Subcutaneous abdominal adipose tissue (tissue), 5 donors: ENCODE data around the gene LRP1B.
"Not testable (repeated sequence)": the region's sequence is repeated elsewhere in the genome, so short reads cannot be mapped to it uniquely, and the experiment has no call there.

Source experiments
- H3K27ac ChIP-seq: one replicate; pipeline ENCODE4 v1.7.0; 2013; ENCODE audit warnings: low read depth, mild to moderate bottlenecking, inconsistent platforms, low read length, moderate library complexity
- H3K27me3 ChIP-seq, 5 donors: one replicate each; pipeline ENCODE4 v1.7.0; 2013; ENCODE audit warnings: low read length in 5 of 5, inconsistent platforms in 1 of 5; ENCODE audit not compliant: control insufficient read depth in 5 of 5, insufficient read depth in 4 of 5
- H3K36me3 ChIP-seq, 5 donors: one replicate each; pipeline ENCODE4 v1.7.0; 2013; ENCODE audit warnings: low read length in 5 of 5; ENCODE audit not compliant: control insufficient read depth in 5 of 5, insufficient read depth in 5 of 5
- H3K4me1 ChIP-seq, 5 donors: one replicate each; pipeline ENCODE4 v1.7.0; 2013; ENCODE audit warnings: low read length in 5 of 5, mild to moderate bottlenecking in 3 of 5, moderate library complexity in 1 of 5; ENCODE audit not compliant: control insufficient read depth in 5 of 5, insufficient read depth in 5 of 5
- H3K4me3 ChIP-seq, 5 donors: one replicate each; pipeline ENCODE4 v1.7.0; 2013; ENCODE audit warnings: low read length in 5 of 5, low read depth in 1 of 5
- H3K9ac ChIP-seq, 5 donors: one replicate each; pipeline ENCODE4 v1.7.0; 2013; ENCODE audit warnings: low read length in 5 of 5, mild to moderate bottlenecking in 4 of 5, moderate library complexity in 3 of 5
- H3K9me3 ChIP-seq, 5 donors: one replicate each; pipeline ENCODE4 v1.7.0; 2013; ENCODE audit warnings: low read length in 5 of 5; ENCODE audit not compliant: control insufficient read depth in 5 of 5
- donor health status: healthy.
- donor health status: healthy.
- donor health status: healthy.
- donor health status: healthy.
- donor health status: healthy.

Gene LRP1B

DNA sequence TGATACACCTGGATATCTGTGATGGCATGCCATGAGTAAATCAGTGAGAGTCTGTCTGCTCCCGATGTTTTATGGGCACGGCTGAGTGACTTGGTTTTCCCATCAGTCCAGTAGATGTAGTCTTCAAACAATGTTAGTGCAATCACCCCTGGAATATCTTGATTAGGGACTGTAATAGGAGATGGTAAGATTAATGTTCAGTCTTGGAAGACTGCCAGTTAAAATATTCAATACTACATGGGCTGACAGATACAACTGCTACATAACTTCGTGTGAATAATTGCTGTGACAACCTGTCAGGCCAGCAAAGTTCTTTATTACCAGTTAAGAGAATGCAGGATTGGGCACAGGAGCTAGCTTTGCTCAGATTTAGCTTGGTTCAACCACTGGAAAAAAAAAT lies 1673.3 kb downstream of the LRP1B start:
- Histone ChIP-seq H3K27me3 (no peaks in the 10 kb centered on the region), H3K9ac (no peak overlapping the region), H3K27ac (no peak overlapping the region), H3K4me1 (no peaks in the 10 kb centered on the region), H3K4me3 (no peak overlapping the region), H3K36me3 (no peaks in the 10 kb centered on the region), H3K9me3 (no peaks in the 10 kb centered on the region)

GRCh38 chr2:140455315-140455714 lies 1675.5 kb downstream of the LRP1B start:
- H3K27me3 ChIP-seq: no peaks in the 10 kb centered on the region
- H3K4me1 ChIP-seq: no peaks in the 10 kb centered on the region
- H3K9ac ChIP-seq: no peak overlapping the region
- H3K9me3 ChIP-seq: no peaks in the 10 kb centered on the region
- H3K36me3 ChIP-seq: no peaks in the 10 kb centered on the region
- no peak overlapping the region for H3K4me3 ChIP-seq
- H3K27ac ChIP-seq: no peak overlapping the region

GRCh38 chr2:140454717-140455116 lies 1676.1 kb downstream of the LRP1B start:
- H3K36me3 ChIP-seq: no peaks in the 10 kb centered on the region
- H3K4me1 ChIP-seq: no peaks in the 10 kb centered on the region
- H3K27ac ChIP-seq: no peak overlapping the region
- no peak overlapping the region for H3K4me3 ChIP-seq
- no peaks in the 10 kb centered on the region for H3K9me3 ChIP-seq
- H3K9ac ChIP-seq: no peak overlapping the region
- no peaks in the 10 kb centered on the region for H3K27me3 ChIP-seq

DNA sequence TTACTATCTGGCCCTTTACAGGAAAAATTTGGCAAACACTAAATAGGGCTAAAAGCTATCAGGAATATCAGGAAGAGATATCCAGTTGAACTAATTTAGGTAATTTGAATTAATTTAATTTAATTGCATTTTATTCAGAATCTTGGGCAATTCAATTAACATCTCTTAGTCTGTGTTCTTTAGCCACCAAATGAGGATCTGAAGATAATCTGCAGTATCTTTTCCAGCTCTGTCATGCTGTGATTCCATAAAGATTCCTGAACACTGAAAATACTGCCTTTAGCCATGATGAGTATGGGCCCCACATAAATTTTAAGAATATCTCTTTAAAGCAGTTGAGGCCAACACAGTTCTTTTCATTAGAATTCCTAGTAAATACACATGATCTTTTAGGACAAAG lies 1679.5 kb downstream of the LRP1B start:
- Histone ChIP-seq H3K36me3 (no peaks in the 10 kb centered on the region), H3K27ac (no peak overlapping the region), H3K4me1 (no peaks in the 10 kb centered on the region), H3K4me3 (no peak overlapping the region), H3K9ac (no peak overlapping the region), H3K27me3 (no peaks in the 10 kb centered on the region), H3K9me3 (no peaks in the 10 kb centered on the region)

- no peak overlapping the region for H3K27ac ChIP-seq
- H3K4me1 ChIP-seq: no peaks in the 10 kb centered on the region
- H3K9me3 ChIP-seq: no peaks in the 10 kb centered on the region
- no peak overlapping the region for H3K9ac ChIP-seq
- no peaks in the 10 kb centered on the region for H3K36me3 ChIP-seq
- H3K4me3 ChIP-seq: no peak overlapping the region
- H3K27me3 ChIP-seq: no peaks in the 10 kb centered on the region
These were observed 1688.5 kb downstream of the LRP1B start for GRCh38 chr2:140442319-140442718.

DNA sequence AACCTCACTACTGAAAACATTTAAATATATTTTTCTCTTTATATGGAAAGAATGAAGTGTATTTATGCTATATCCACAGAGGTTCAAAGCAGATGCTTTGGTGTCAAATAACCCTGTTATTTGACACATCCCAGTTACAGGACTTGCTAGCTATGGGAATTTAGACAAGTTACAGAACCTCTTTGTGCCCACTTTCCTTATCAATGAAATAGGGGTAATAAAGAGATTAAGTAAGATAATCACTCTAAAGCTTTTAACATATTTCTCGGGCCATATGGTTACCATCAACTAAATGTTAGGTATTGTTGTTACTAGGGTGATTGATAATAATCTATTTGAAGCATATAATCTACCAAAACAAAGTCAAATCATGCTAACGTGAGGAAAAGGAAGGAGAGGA lies 1690.0 kb downstream of the LRP1B start:
- H3K4me1 ChIP-seq: no peaks in the 10 kb centered on the region
- no peak overlapping the region for H3K9ac ChIP-seq
- H3K9me3 ChIP-seq: no peaks in the 10 kb centered on the region
- no peaks in the 10 kb centered on the region for H3K36me3 ChIP-seq
- H3K27ac ChIP-seq: no peak overlapping the region
- H3K27me3 ChIP-seq: no peaks in the 10 kb centered on the region
- H3K4me3 ChIP-seq: no peak overlapping the region

GRCh38 chr2:140436936-140437335 lies 1693.9 kb downstream of the LRP1B start:
- Histone ChIP-seq H3K27me3 (no peaks in the 10 kb centered on the region), H3K36me3 (no peaks in the 10 kb centered on the region), H3K9me3 (no peaks in the 10 kb centered on the region), H3K4me3 (no peak overlapping the region), H3K4me1 (no peaks in the 10 kb centered on the region), H3K9ac (no peak overlapping the region), H3K27ac (no peak overlapping the region)

DNA sequence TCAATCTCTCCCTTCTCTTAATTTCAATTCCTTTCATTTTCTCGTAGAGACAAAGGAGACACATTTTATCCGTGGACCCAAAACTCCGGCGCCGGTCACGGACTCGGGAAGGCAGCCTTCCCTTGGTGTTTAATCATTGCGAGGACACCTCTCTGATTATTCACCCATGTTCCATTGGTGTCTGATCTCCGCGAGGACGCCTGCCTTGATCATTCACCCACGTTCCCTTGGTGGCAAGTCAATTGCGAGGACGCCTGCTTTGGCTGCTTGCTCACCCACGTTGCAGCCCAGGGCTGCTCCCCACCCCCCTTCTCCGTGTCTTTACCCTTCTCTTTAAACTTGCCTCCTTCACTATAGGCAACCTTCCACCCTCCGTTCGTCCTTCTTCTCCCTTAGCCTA lies 1703.8 kb downstream of the LRP1B start:
- H3K9ac ChIP-seq: not testable (repeated sequence)

DNA sequence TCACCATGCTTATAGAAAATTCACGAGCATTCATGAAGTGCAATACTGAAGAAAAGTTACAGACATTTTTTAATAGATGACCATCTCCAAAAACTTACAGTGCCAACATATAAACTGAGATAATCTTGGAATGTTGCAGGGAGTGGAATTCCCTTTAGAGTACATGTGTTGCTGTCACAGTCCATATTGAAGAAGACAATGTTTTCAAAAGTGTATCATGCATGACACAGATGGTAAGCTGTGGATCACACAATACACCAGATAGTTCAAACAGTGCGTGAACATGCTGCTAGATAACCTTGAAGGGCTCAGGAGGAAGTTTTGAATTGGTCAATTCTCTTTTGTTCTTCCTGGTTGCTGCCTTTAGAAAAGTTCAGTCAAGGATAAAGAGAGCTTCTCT lies 1706.3 kb downstream of the LRP1B start:
- Histone ChIP-seq H3K4me1 (no peaks in the 10 kb centered on the region), H3K9me3 (peaks cover 0 to 3% (median 0%) of the 10 kb centered on the region in 5 donors), H3K4me3 (no peak overlapping the region), H3K27me3 (no peaks in the 10 kb centered on the region), H3K9ac (no peak overlapping the region), H3K27ac (no peak overlapping the region), H3K36me3 (no peaks in the 10 kb centered on the region)

More for the DNA sequence above, 1703.8 kb downstream of the LRP1B start:
- not testable (repeated sequence) for H3K36me3 ChIP-seq, H3K4me3 ChIP-seq, H3K27me3 ChIP-seq, H3K27ac ChIP-seq, H3K9me3 ChIP-seq, H3K4me1 ChIP-seq

DNA sequence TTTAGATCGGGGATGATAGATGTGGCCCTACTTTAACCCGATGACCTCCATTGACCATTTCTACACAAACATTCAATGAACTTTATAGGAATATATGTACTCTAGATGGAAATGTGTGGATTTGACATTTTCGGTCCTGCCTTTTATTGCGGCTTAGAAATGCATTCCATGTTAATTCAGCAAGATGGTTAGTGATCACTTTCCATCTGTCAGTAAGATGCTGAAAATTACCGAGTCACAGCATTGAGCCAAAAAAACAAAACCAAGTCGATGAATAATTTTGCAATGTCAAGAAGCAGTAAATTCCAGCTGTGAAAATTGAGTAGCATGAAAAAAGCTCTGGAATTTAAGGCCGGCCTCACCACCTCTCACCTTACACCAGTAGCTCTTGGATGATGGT lies 1708.1 kb downstream of the LRP1B start:
- no peaks in the 10 kb centered on the region for H3K4me1 ChIP-seq
- no peak overlapping the region for H3K4me3 ChIP-seq
- H3K27me3 ChIP-seq: no peaks in the 10 kb centered on the region
- no peaks in the 10 kb centered on the region for H3K9me3 ChIP-seq
- no peaks in the 10 kb centered on the region for H3K36me3 ChIP-seq
- H3K27ac ChIP-seq: no peak overlapping the region
- no peak overlapping the region for H3K9ac ChIP-seq

DNA sequence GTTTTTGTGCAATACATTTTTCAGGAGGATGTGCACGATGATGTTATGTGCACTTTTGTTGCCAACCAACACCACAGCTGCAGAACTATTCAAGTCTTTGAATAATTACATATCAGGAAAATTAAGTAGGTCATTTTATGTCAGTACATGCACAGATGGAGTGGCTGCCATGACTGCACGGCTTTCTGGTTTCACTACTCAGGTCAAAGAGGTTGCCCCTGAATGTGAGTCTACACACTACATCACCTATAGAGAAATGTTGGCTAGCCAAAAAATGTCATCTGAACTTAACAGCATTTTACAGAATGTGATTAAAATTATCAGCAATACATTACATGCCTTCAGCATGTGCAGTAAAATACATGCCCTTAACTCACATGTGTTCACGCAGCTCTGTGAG lies 1713.3 kb downstream of the LRP1B start:
- Histone ChIP-seq H3K4me1 (no peaks in the 10 kb centered on the region), H3K36me3 (no peaks in the 10 kb centered on the region), H3K27ac (no peak overlapping the region), H3K9me3 (no peaks in the 10 kb centered on the region), H3K4me3 (no peak overlapping the region), H3K27me3 (no peaks in the 10 kb centered on the region), H3K9ac (no peak overlapping the region)
